GM13977 (cell line): ENCODE data around the gene METTL24.

ENCODE experiments used
- DNase-seq: peaks from one replicate; pipeline ENCODE4 v3.0.0; 2012; ENCODE audit warnings: low spot score
- in situ Hi-C: fragments of 300-500 bp; cut with MboI; formaldehyde crosslinking; loops from one replicate; pipeline ENCODE4 v1.12.0; 2022; ENCODE audit warnings: low sequenced_read_pairs, low pct_unique_long_range_greater_than_20kb, mixed read lengths, inconsistent platforms; ENCODE audit not compliant: unreplicated experiment
- TF ChIP-seq, protein P1 (sequence below): IDR thresholded peaks from 2 replicates; pipeline ENCODE4 v1.5.1; 2012; ENCODE audit warnings: mild to moderate bottlenecking, control low read depth; ENCODE audit not compliant: insufficient read depth; ENCODE audit errors: extremely low read depth, missing control alignments

METTL24 gene

DNA sequence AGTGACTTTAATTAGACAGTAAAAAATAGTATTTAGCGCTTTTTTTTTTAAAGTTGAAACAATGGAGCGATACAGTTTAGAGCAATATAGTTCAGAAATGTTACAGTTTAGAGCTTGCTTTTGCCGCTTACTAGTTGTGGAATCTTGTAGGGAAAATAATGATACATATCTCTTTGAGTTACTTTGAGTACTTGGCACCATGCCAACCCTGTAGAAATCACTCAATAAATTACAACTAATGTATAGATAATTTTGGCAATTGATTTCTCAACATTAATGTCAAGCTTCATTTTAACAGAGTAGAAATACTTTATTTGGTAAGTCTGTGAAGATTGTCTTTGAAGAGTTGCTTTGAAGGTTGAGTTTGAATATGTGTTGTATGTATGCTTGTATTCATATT, 150.5 kb downstream of the METTL24 start:
- TF ChIP-seq, protein P1, sequence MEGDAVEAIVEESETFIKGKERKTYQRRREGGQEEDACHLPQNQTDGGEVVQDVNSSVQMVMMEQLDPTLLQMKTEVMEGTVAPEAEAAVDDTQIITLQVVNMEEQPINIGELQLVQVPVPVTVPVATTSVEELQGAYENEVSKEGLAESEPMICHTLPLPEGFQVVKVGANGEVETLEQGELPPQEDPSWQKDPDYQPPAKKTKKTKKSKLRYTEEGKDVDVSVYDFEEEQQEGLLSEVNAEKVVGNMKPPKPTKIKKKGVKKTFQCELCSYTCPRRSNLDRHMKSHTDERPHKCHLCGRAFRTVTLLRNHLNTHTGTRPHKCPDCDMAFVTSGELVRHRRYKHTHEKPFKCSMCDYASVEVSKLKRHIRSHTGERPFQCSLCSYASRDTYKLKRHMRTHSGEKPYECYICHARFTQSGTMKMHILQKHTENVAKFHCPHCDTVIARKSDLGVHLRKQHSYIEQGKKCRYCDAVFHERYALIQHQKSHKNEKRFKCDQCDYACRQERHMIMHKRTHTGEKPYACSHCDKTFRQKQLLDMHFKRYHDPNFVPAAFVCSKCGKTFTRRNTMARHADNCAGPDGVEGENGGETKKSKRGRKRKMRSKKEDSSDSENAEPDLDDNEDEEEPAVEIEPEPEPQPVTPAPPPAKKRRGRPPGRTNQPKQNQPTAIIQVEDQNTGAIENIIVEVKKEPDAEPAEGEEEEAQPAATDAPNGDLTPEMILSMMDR: no peak
- DNase-seq: no peak
- in situ Hi-C loops: no loop called here

DNA sequence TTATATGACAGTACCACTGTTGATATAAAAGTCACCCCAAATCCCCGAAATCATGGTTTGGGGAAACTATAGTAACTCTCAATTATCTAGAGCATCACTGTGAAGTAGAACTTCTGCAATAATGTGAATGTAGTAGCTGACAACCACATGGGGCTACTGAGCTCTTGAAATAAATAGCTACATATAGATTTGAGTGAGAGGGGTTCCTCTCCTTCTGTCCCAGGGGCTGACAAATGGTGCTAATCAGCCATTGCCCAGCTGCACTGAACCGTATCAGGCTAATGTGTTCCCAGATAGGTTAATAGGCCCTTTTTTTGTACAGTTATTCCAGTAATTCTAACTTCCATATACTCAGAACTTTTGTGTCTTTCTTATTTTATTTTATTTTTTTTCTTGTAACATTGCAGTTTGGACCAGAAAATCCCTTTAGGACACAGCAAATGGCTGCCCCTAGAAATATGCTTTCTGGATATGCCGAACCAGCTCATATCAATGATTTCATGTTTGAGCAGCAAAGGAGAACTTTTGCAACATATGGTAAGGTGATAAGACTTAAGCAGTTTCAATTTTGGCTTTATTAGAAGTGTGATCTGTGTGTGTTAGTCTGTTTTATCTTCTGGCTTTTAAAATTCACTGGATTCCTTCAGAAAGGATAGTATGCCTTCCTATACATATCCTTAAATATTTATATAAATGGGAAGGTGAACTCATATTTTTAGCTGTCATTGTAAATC, 156.8 kb downstream of the METTL24 start:
- in situ Hi-C loops: no loop called here
- TF ChIP-seq, protein P1: no peak
- DNase-seq: no peak

DNA sequence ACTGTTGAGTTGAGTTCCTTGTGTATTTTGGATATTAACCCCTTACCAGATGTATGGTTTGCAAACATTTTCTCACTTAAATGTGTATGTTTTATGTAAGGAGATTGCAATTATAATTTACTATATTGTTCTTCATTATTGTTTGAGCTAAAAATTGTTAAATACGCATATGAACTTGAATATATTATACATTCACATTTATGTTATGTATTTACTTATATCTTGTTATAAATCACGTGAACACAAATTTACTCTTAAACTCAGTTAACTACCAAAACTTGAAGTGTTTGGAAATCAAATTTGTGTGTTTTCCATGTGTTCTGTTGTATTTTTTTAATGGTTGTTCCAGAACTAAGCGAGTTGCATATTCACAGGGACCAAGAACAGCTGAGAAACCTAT, 159.6 kb downstream of the METTL24 start:
- DNase-seq: no peak
- TF ChIP-seq, protein P1: no peak
- in situ Hi-C loops: no loop called here

DNA sequence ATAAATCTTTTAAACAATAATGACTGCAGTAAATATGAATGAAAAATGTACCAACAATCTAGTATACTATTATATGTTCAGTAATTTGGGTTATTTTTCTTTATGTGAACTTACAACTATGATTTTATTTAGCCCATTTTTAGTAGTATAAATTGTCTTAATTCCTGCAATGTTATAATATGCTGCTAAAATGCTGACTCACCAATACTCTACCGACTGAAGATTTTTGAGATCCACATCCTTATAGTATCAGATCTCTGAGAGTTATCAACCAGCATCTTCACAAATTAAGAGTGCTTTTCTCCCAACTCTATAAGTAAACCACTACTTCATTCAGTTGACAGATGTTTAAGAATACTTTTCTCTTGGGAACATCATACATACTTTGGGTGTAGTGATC, 161.3 kb downstream of the METTL24 start:
- TF ChIP-seq, protein P1: no peak
- in situ Hi-C loops: no loop called here
- no peak for DNase-seq

DNA sequence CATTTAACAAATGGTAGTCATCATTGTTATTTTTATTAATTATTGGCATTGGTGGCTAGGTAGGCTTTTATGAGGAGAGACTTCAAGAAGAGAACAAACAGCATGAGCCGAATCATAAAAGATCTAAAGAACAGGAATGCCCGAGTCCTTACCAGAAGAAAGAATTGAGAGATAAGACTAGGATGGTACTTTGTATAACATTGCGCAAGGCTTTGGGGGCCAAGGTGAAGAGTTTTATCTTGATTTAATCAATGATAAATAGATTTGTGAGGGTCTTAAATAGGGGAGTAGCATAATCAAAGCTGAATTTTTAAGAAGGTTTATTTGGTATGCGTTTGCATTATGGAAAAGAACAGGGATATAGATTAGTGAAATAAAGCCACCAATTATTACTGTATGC, 162.5 kb downstream of the METTL24 start:
- TF ChIP-seq, protein P1: no peak
- DNase-seq: no peak
- in situ Hi-C loops: no loop called here
